Kidney tubule cell (primary cell): ENCODE results near the gene SCNN1A.

Source experiments
- DNase-seq: peaks from one replicate; pipeline ENCODE4 v3.0.0-alpha.2; 2018; ENCODE audit warnings: low spot score

The SCNN1A gene

GRCh38 chr12:6317693-6318439 lies 57.5 kb downstream of the SCNN1A start:
- no peak for DNase-seq

- DNase-seq = no peak
Measured at GRCh38 chr12:6316921-6317692, 58.3 kb downstream of the SCNN1A start.

- no peak for DNase-seq
Measured at GRCh38 chr12:6315704-6316597, 59.4 kb downstream of the SCNN1A start.

GRCh38 chr12:6315184-6315583 lies 60.2 kb downstream of the SCNN1A start:
- DNase-seq = no peak

- DNase-seq = no peak
Measured at GRCh38 chr12:6314776-6315175, 60.6 kb downstream of the SCNN1A start.

GRCh38 chr12:6313326-6313940 lies 61.9 kb downstream of the SCNN1A start:
- DNase-seq = peak; percentile 44

- DNase-seq = peak; percentile 80
Measured at GRCh38 chr12:6312529-6313325, 62.6 kb downstream of the SCNN1A start.

GRCh38 chr12:6311822-6312528 lies 63.4 kb downstream of the SCNN1A start:
- DNase-seq = no peak

- no peak for DNase-seq
Measured at GRCh38 chr12:6310771-6311610, 64.4 kb downstream of the SCNN1A start.

GRCh38 chr12:6307529-6307928 lies 67.8 kb downstream of the SCNN1A start:
- no peak for DNase-seq

- DNase-seq = no peak
Measured at GRCh38 chr12:6306599-6307220, 68.7 kb downstream of the SCNN1A start.

GRCh38 chr12:6306151-6306550 lies 69.2 kb downstream of the SCNN1A start:
- DNase-seq = no peak

- no peak for DNase-seq
Measured at GRCh38 chr12:6303071-6303470, 72.3 kb downstream of the SCNN1A start.

GRCh38 chr12:6302621-6303020 lies 72.7 kb downstream of the SCNN1A start:
- DNase-seq = no peak

- DNase-seq = no peak
Measured at GRCh38 chr12:6301721-6302120, 73.6 kb downstream of the SCNN1A start.

GRCh38 chr12:6297170-6297569 lies 78.2 kb downstream of the SCNN1A start:
- DNase-seq = no peak
